GM19193 (cell line): ENCODE measurements around the gene HABP4.

Experiments
- POLR2A ChIP-seq: IDR thresholded peaks from 4 replicates; pipeline ENCODE4 v1.6.1; 2011; ENCODE audit not compliant: insufficient read depth, insufficient read length; ENCODE audit errors: extremely low read depth

The HABP4 gene

DNA sequence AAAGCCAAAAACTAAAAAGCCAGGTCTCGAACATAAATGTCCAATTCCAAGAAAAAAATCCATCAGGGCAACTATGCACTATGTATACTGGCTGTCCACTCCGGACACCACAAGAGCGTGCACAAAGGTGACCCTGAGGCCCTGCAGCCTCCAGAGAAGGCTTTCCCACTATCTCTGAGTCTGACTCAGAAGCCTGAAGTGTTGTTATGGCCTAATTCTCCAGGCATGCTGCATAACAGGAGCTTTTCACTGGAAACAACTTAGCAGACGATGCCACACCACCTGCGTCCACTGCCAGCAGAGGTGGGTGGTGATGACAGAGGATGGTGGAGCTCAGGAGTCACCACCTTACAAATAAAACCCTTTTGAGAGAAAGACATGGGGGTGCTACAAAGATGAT is 63.7 kb downstream of the HABP4 start:
- no peak for TF ChIP-seq POLR2A

DNA sequence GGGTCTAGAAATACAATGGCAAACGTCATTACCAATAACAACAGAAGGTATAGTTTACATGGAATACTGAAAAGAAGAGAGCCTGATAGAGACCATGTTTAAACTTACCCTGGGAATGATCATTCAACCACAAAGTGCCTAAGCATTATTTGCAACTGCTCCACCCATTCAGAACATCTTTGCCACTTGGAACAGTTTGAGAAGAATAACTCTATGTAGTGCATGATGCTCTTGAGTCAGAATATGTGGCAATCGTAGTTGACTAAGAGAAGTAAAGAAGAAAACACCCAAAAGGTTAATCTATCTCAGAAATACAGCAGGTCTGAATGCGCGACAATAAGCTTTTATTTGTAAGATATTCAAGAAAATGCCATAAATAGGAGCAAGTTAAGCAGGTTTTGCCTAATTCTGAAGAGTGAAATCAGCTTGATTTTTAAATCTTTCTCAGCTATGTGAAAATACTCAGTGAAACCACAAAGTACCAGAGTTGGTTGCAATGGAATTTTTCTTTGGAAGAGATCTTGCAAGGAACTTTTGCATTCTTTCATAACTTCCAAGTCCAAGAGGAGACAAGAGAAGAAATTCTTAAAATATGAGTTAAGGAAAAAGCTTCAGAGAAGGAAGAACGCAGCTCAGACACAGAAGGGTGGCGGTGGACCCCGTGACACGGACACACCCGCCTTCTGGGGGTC is 64.3 kb downstream of the HABP4 start:
- no peak for TF ChIP-seq POLR2A

DNA sequence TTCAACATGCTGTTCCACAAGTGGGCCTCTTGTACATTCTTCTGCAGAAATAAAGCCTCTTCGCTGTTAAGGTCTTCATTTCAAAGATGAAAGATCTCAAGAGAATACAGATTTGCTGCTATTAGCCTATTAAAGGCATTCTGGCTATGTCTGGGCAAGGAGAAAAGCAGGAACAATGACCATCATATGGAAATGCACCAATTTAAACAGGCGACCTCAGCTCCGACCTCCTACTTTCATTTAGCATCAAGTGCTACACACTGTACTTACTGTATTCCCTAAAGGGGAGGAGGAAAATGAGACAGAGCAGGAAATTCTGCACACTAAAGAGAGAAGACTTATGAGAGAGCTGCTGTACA is 64.8 kb downstream of the HABP4 start:
- TF ChIP-seq POLR2A = no peak

DNA sequence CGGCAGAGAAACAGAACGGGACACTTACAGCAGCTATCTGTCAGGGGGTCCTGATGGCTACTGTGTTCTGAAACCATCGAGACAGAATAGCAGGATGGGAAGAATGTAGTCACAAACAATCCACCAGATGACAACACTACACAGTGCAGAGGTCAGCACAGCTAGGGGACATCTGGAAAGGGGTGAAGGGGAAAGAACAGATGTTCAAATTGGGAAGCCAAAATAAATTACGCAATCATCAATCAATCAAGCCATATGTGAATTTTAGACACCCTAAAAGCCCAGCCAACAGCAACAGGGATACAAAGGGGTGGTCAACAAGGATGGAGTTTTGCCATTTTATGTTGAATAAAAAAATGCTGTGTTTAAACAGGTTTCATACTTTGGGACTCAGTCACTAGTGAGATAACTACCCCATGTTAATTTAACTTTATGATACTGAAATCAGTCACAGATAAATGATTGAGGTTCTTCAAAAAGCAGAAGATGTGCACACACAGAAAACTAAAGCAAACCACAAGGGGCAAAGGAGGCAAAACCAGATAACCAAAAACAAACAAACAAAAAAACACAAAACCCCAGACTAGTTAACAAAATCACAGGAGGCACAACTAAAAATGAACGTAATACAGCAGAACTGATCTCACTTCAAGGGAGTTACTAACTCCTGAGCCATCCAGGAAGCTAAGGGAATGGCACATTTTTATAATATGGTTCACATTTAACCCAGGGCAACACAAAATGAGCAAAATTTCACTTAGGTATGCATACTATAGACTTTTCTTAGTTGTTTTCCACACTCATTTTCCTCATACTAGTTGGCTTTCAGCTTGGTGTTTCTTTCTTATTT is 65.9 kb downstream of the HABP4 start:
- no peak for TF ChIP-seq POLR2A

DNA sequence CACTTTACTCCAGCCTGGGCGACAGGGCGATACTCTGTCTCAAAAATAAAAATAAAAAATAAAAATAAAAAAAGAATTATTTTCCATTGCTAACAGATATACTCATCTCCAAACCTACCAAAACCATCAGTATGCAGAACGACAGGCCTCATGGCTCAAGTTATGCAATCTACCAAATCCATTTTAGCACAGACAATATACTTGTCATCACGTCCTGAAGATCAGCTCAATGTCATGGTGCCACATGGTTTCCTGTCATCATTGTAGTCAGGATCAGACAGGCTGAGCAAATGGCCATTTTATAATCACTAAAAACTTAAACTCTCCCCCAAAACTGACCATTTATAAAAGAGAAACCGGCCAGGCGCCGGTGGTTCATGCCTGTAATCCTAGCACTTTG is 69.1 kb downstream of the HABP4 start:
- no peak for TF ChIP-seq POLR2A

DNA sequence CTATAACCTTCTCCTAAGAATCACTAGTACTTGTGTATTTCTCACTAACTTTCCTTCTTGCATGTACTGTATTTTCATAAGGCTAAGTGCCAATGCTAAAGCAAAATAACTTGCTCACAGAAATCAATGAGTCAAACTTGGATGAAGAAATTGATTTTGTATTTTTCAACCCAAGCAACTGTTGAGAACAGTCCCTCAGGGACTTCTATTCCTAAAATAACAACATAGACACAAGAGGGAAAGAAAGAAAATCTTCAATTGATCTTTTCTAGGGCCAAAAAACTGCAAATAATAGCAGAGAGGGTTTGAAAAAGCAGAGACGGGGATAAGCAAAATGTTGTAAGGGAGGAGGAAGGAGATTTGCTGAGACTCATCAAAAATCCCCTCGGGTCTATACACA is 69.8 kb downstream of the HABP4 start:
- TF ChIP-seq POLR2A = no peak

DNA sequence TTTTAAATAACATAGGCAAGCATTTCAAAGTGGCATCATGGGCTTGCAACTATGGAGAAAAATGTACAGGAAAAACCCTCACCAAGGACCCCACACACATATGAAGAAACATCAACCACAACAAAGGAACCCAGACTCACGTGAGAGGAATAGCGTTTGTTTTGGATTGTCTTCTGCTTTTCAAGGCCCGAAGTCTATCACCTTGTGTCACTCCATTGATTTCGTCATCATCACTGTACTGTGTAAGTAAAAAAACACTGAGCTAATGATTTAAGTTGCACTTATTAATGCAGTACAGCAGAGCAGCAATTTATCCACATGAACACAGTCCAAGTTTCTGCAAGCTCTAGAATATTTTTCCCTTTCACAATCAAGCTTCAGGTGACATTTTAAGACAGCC is 72.4 kb downstream of the HABP4 start:
- TF ChIP-seq POLR2A = no peak

DNA sequence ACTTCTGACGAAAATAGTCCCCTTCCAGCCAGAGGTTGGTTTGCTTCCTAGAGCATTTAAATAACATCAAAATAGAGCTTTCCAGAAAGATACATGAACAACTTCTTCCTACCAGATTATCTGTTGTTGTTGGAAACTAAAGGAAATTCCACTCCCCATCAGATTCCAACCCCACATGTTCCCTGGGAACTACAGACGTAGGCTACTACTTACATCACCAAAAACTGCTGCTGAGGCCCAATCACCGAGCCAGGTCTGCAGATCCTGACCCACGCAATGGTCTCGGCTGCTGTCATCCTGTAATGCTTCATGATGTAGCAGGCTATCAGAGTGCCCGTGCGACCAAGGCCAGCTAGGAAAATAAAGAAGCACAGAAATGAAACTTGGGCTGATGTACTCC is 73.4 kb downstream of the HABP4 start:
- TF ChIP-seq POLR2A = no peak

DNA sequence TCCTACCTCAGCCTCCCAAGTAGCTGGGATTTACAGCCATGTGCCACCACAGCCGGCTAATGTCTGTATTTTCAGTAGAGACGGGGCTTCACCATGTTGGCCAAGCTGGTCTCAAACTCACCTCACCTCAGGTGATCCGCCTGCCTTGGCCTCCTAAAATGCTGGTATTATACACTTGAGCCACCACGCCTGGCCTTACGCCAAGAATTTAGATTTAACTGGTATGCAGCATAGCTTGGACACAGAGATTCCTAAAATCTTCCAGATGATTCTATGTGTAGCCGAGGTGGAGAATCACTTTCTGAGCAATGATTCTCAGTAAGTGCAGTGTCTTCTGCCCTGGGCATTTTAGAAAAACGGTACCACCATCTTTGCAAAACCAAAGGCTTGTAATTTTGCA is 74.1 kb downstream of the HABP4 start:
- TF ChIP-seq POLR2A = no peak

DNA sequence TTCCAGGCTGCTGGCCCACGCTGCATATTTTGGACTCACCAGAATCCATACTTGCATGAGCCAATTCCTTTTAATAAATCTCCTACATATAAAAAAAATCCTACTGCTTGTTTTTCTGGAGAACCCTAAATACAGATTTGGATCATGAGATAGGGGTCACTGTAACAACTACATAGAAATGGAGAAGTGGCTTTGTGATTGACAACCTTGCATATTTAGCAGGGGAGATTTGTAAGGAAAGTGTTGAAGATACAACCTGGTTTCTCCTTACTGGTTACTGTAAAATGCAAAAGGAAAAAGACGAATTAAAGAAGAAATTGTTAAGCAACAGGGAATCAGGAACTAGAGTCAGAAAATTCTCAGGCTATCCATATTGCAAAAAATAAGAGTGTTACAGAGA is 74.8 kb downstream of the HABP4 start:
- TF ChIP-seq POLR2A = no peak

DNA sequence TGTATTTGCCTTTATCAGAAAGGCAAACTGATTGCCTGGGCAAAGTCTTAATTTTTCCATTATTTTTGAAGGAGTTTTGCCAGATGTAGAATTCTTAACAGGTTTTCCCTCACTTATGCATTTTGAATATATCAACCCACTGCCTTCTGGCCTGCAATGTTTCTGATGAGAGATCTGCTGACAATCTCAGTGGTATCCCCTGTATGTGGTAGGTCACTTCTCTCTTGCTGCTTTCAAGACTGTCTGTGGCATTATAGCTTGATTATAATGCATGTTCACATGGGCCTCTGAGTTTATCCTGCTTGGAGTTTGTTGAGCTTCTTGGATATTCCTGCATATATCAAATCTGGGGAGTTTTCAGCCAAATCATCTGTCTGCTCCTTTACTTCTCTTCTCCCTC is 82.2 kb downstream of the HABP4 start:
- TF ChIP-seq POLR2A = no peak

DNA sequence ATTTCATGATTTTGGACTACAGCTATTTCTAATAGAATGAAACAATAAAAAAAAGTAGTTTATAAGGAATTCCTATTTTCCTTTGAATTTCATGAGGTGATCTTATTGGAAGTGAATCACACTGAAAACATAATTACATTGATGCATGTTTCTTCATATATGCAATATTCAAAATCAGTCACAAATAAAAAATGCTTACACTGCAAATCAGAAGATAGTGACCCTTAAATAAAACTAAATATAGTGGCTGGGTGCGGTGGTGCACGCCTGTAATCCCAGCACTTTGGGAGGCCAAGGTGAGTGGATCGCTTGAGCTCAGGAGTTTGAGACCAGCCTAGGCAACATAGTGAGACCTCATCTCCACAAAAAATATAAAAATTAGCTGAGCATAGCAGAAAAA is 90.1 kb downstream of the HABP4 start:
- no peak for TF ChIP-seq POLR2A
